Measurements from ENCODE around the gene MX1. TPM values are rescaled to one million over a fixed set of nuclear protein-coding genes. Genes with fewer than 3 reads are reported as not detected.

MX1 gene
- total RNA-seq, 1 experiment from 2014 or later: 2.0 TPM

DNA sequence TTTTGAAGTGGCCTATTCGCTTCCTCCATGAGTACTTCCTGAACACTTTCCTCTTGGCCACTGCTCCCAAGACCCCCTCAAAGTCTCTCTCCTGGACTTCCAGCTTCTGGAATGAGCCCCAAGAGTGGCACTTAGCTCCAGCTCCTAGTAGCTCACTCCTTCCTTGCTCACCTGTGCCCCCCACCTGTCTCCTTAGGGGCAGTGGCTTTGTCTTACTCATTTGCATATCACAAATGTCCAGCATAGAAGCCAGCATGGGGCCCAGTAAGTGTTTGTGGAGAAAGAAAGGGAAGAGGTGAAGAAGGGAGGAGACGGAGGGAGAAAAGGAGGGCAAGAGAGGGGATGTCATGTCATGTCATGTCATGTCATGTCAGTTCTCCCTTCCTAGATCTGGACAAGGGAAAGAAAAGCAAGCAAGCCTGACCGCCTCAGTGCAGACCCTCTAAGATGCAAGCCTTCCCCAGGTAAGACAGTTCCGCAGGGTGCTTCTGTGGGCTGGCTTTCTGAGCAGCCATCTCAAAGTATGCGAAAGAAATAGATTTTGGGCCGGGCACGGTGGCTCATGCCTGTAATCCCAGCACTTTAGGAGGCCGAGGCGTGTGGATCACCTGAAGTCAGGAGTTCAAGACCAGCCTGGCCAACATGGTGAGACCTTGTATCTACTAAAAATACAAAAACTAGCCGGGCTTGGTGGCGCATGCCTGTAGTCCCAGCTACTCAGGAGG, 6.9 kb upstream of the MX1 start:
- ChIA-PET CTCF (no interaction called here), POLR2A (no interaction called here), RAD21 (ENCODE audit: low non-redundant PET in 1 of 2, low total read pairs in 2 of 2, uncharacterized antibody in 2 of 2, unreplicated experiment in 2 of 2) (no interaction called here)
- intact Hi-C loops (cut with micrococcal nuclease): no loop called here
- Histone ChIP-seq H3K4me3 (replicated peaks in 1 of 2; ENCODE audit: low read depth in 1 of 2, low read length in 2 of 2) (no peak overlapping the region), H3K27me3 (ENCODE audit: insufficient read depth, low read length) (no peaks in the 10 kb centered on the region), H3K4me2 (ENCODE audit: low read length) (no peak overlapping the region), H3K79me2 (ENCODE audit: insufficient read depth, low read length) (no peaks in the 10 kb centered on the region), H3K36me3 (ENCODE audit: control insufficient read depth in 1 of 2, insufficient read depth in 2 of 2, low read length in 2 of 2) (no peaks in the 10 kb centered on the region), H3K27ac (ENCODE audit: low read depth, low read length) (no peak overlapping the region), H3K4me1 (ENCODE audit: control insufficient read depth in 1 of 2, insufficient read depth in 2 of 2, low read length in 2 of 2) (peaks cover 4 to 9% of the 10 kb centered on the region in 2 experiments; a peak in 3 of 4 replicates), H3K9me3 (ENCODE audit: control insufficient read depth in 1 of 2, insufficient read depth in 1 of 2, low read depth in 1 of 2, low read length in 2 of 2) (no peaks in the 10 kb centered on the region), H3K9me2 (ENCODE audit: insufficient read depth) (no peaks in the 10 kb centered on the region), H4K20me1 (ENCODE audit: insufficient read depth) (no peaks in the 10 kb centered on the region), H2AFZ (ENCODE audit: low read depth, low read length, poor library complexity, severe bottlenecking) (no peak overlapping the region), H3K9ac (ENCODE audit: low read length) (no peak overlapping the region)
- TF ChIP-seq POLR2A (IDR thresholded peaks at IDR 0.05; ENCODE audit: borderline replicate concordance, extremely low read depth, insufficient read depth, insufficient read length) (no peak), ZFX (IDR thresholded peaks at IDR 0.05) (no peak), EGR1 (IDR thresholded peaks at IDR 0.05; ENCODE audit: low read depth) (no peak), ELF1 (IDR thresholded peaks at IDR 0.05; ENCODE audit: borderline replicate concordance, low read depth) (no peak), SRF (IDR thresholded peaks at IDR 0.05; ENCODE audit: low read depth) (no peak)
- TF ChIP-seq, protein P1, sequence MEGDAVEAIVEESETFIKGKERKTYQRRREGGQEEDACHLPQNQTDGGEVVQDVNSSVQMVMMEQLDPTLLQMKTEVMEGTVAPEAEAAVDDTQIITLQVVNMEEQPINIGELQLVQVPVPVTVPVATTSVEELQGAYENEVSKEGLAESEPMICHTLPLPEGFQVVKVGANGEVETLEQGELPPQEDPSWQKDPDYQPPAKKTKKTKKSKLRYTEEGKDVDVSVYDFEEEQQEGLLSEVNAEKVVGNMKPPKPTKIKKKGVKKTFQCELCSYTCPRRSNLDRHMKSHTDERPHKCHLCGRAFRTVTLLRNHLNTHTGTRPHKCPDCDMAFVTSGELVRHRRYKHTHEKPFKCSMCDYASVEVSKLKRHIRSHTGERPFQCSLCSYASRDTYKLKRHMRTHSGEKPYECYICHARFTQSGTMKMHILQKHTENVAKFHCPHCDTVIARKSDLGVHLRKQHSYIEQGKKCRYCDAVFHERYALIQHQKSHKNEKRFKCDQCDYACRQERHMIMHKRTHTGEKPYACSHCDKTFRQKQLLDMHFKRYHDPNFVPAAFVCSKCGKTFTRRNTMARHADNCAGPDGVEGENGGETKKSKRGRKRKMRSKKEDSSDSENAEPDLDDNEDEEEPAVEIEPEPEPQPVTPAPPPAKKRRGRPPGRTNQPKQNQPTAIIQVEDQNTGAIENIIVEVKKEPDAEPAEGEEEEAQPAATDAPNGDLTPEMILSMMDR (IDR thresholded peaks at IDR 0.05 in 2 of 3, conservative IDR thresholded peaks at IDR 0.05 in 1 of 3; ENCODE audit: borderline replicate concordance in 1 of 3, insufficient read depth in 1 of 3, low read depth in 2 of 3, low read length in 2 of 3): no peak
- TF ChIP-seq, protein P2, sequence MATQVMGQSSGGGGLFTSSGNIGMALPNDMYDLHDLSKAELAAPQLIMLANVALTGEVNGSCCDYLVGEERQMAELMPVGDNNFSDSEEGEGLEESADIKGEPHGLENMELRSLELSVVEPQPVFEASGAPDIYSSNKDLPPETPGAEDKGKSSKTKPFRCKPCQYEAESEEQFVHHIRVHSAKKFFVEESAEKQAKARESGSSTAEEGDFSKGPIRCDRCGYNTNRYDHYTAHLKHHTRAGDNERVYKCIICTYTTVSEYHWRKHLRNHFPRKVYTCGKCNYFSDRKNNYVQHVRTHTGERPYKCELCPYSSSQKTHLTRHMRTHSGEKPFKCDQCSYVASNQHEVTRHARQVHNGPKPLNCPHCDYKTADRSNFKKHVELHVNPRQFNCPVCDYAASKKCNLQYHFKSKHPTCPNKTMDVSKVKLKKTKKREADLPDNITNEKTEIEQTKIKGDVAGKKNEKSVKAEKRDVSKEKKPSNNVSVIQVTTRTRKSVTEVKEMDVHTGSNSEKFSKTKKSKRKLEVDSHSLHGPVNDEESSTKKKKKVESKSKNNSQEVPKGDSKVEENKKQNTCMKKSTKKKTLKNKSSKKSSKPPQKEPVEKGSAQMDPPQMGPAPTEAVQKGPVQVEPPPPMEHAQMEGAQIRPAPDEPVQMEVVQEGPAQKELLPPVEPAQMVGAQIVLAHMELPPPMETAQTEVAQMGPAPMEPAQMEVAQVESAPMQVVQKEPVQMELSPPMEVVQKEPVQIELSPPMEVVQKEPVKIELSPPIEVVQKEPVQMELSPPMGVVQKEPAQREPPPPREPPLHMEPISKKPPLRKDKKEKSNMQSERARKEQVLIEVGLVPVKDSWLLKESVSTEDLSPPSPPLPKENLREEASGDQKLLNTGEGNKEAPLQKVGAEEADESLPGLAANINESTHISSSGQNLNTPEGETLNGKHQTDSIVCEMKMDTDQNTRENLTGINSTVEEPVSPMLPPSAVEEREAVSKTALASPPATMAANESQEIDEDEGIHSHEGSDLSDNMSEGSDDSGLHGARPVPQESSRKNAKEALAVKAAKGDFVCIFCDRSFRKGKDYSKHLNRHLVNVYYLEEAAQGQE (IDR thresholded peaks at IDR 0.05; ENCODE audit: low read depth): no peak
- no peak for ATAC-seq
- BruUV-seq (replicated peaks): no TSS peak
- no peak for DNase-seq (ENCODE audit: low read depth, low spot score)
